ACHN (cell line): ENCODE results near the gene BSN.
A peak's percentile ranks its signal among the peaks of the same experiment; 100 is the strongest.

Source experiments
- DNase-seq: peaks from one replicate; pipeline ENCODE4 v3.0.0-alpha.2; 2015
- in situ Hi-C: cut with HindIII; loops from 2 replicates; pipeline ENCODE4 v1.10.0; 2017; ENCODE audit warnings: low sequenced_read_pairs, low pct_ligation_motif_present, low pct_unique_long_range_greater_than_20kb

BSN gene

GRCh38 chr3:49716169-49716568, 161.9 kb downstream of the BSN start:
- in situ Hi-C loops, result no loop called here
- no peak for DNase-seq

GRCh38 chr3:49716691-49717210, 162.5 kb downstream of the BSN start:
- in situ Hi-C loops, result no loop called here
- no peak for DNase-seq

GRCh38 chr3:49717211-49717958, 163.1 kb downstream of the BSN start:
- in situ Hi-C loops, result no loop called here
- no peak for DNase-seq

GRCh38 chr3:49717959-49718857, 163.9 kb downstream of the BSN start:
- in situ Hi-C loops, result no loop called here
- no peak for DNase-seq

- DNase-seq, result no peak
- in situ Hi-C loops, result no loop called here
These were observed 164.6 kb downstream of the BSN start for GRCh38 chr3:49718858-49719213.

GRCh38 chr3:49719214-49719884, 165.1 kb downstream of the BSN start, which contains the start of gene AMIGO3:
AMIGO3 (minus strand) TSS chr3:49719684; CDS start chr3:49719465, 219 bp downstream.
- peak; percentile 90 for DNase-seq

More at GRCh38 chr3:49719214-49719884, 165.1 kb downstream of the BSN start, which contains the start of gene AMIGO3:
- in situ Hi-C loops, result no loop called here
